GM19397 (cell line): ENCODE data around the gene ZNF578.
"Not testable (repeated sequence)": the region's sequence is repeated elsewhere in the genome, so short reads cannot be mapped to it uniquely, and the experiment has no call there.

Experiments
- ATAC-seq: cut with Tn5 transposase; IDR thresholded peaks from one replicate; pipeline ENCODE4 v1.9.1; 2021; ENCODE audit warnings: mild to moderate bottlenecking, moderate library complexity; ENCODE audit not compliant: unreplicated experiment

ZNF578 gene

GRCh38 chr19:52557231-52557995 is 104.1 kb downstream of the ZNF578 start:
- no peak for ATAC-seq

GRCh38 chr19:52558732-52559445 is 105.5 kb downstream of the ZNF578 start:
- not testable (repeated sequence) for ATAC-seq

DNA sequence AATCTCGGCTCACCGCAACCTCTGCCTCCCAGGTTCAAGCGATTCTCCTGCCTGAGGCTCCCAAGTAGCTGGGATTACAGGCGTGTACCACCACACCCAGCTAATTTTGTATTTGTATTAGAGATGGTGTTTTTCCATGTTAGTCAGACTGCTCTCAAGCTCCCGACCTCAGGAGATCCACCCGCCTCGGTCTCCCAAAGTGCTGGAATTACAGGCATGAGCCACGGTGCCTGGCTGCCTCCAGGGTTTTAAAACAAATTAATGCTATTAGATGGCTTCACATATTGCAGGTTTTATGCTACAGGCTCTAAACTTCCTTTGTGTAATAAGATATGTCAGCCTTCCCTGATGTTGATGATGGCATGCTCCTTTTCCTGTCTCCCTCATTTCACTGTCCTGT is 108.3 kb downstream of the ZNF578 start:
- ATAC-seq: not testable (repeated sequence)
